ENCODE measurements around the gene ASTN2. TPM values are rescaled to one million over a fixed set of nuclear protein-coding genes. Genes with fewer than 3 reads are reported as not detected.

Gene ASTN2
- total and polyA plus RNA-seq, 9 of the 15 experiments (the other 6 are each of a cell fraction or from before 2014, with no cell fraction given), result 0.56 to 3.5 (median 1.9) TPM

GRCh38 chr9:116558818-116559540 lies 855.9 kb downstream of the ASTN2 start:
- no peaks in the 10 kb centered on the region for H4K20me1 ChIP-seq (replicated peaks; ENCODE audit: control insufficient read depth, insufficient read depth, low read length)
- no peaks in the 10 kb centered on the region for H3K27me3 ChIP-seq (ENCODE audit: control insufficient read depth in 2 of 2, insufficient read depth in 2 of 2, low read length in 2 of 2)
- DNase-seq (ENCODE audit: extremely low read depth in 1 of 4, low spot score in 3 of 4) (no peak), ATAC-seq (no peak), FAIRE-seq (no peak)
- no peak overlapping the region for H3K9ac ChIP-seq (ENCODE audit: insufficient read depth in 1 of 2, low read depth in 2 of 2, low read length in 2 of 2)
- peaks cover 0 to 6% of the 10 kb centered on the region in 2 experiments; a peak in 2 of 5 replicates for H3K4me1 ChIP-seq (replicated peaks in 1 of 2; ENCODE audit: control insufficient read depth in 2 of 2, insufficient read depth in 2 of 2, low read length in 2 of 2)
- H3K9me1 ChIP-seq (ENCODE audit: control insufficient read depth, insufficient read depth, low read length), result no peaks in the 10 kb centered on the region
- no peaks in the 10 kb centered on the region for H3K36me3 ChIP-seq (ENCODE audit: control insufficient read depth, insufficient read depth, low read length)
- no peaks in the 10 kb centered on the region for H3K79me2 ChIP-seq (ENCODE audit: control insufficient read depth, insufficient read depth, low read length)
- 13% methylated on average over 5 of the region's 5 CpGs for WGBS (ENCODE audit: insufficient coverage, low coverage, missing lambda C conversion rate)
- ChIA-PET CTCF (ENCODE audit: low intra/inter-chr PET ratio) (interaction anchor here (0.6 kb wide), 1 partner anchor 10 kb away, joined by 3 read pairs; no protein-coding TSS in a partner anchor), POLR2A (interaction anchor here (1.5 kb wide), 1 partner anchor 10 kb away, joined by 3 read pairs; no protein-coding TSS in a partner anchor)
- intact Hi-C loops (cut with micrococcal nuclease) (no loop called here), in situ Hi-C loops (cut with MboI) (no loop called here)
- no TSS peak for BruUV-seq (replicated peaks)
- no peaks in the 10 kb centered on the region for H3K9me3 ChIP-seq (replicated peaks; ENCODE audit: control insufficient read depth, insufficient read depth, low read depth, low read length)
- H3K27ac ChIP-seq (ENCODE audit: extremely low read depth, low read depth, low read length), result no peak overlapping the region
- no peak overlapping the region for H3K4me3 ChIP-seq
- H2AFZ ChIP-seq (ENCODE audit: low read depth, low read length), result no peak overlapping the region
- H3K4me2 ChIP-seq (ENCODE audit: insufficient read depth, low read length), result no peak overlapping the region
- TF ChIP-seq NELFE (IDR thresholded peaks at IDR 0.05; ENCODE audit: insufficient read depth, insufficient read length), result no peak
- no peak for TF ChIP-seq SUPT5H (IDR thresholded peaks at IDR 0.05)
- TF ChIP-seq C11orf30 (IDR thresholded peaks at IDR 0.05; ENCODE audit: low read depth), result peak; percentile 46; the same call in 1 of the 2 replicates
- TF ChIP-seq SIRT6 (IDR thresholded peaks at IDR 0.05; ENCODE audit: low read depth, low read length), result no peak
- peak; percentile 19; the same call in 1 of the 2 replicates for TF ChIP-seq MAFK (IDR thresholded peaks at IDR 0.05; ENCODE audit: low read length)
- no peak for TF ChIP-seq ZNF583 (CRISPR knock-in tag; IDR thresholded peaks at IDR 0.05)
- TF ChIP-seq ZNF316 (IDR thresholded peaks at IDR 0.05), result peak; percentile 47; the same call in 1 of the 2 replicates
- no peak for TF ChIP-seq ZBTB26 (CRISPR knock-in tag; IDR thresholded peaks at IDR 0.05)
- no peak for TF ChIP-seq ZNF143 (CRISPR knock-in tag; IDR thresholded peaks at IDR 0.05)
- TF ChIP-seq ZNF778 (CRISPR knock-in tag; IDR thresholded peaks at IDR 0.05), result no peak
- TF ChIP-seq TAL1 (IDR thresholded peaks at IDR 0.05), result peak; percentile 11; the same call in 1 of the 2 replicates
- 0 out of 2 replicates have a peak, but pooled peaks have one; percentile 14 for TF ChIP-seq MAFF (IDR thresholded peaks at IDR 0.05; ENCODE audit: low read length)
- TF ChIP-seq ELF4 (CRISPR knock-in tag; IDR thresholded peaks at IDR 0.05), result no peak
- no peak for TF ChIP-seq ZNF311 (CRISPR knock-in tag; IDR thresholded peaks at IDR 0.05)
- 0 out of 2 replicates have a peak, but pooled peaks have one; percentile 18 for TF ChIP-seq ARID1B (IDR thresholded peaks at IDR 0.05)
- no peak for TF ChIP-seq MITF (IDR thresholded peaks at IDR 0.05)
- peak; percentile 54 for TF ChIP-seq MAFG (tag; conservative IDR thresholded peaks at IDR 0.05)
- no peak for TF ChIP-seq HMG20B (CRISPR knock-in tag; IDR thresholded peaks at IDR 0.05)
- TF ChIP-seq CREM (IDR thresholded peaks at IDR 0.05; ENCODE audit: low read depth), result no peak
- no peak for TF ChIP-seq ZNF354B (CRISPR knock-in tag; IDR thresholded peaks at IDR 0.05)
- TF ChIP-seq CGGBP1 (CRISPR knock-in tag; IDR thresholded peaks at IDR 0.05), result no peak
- TF ChIP-seq RUNX1 (IDR thresholded peaks at IDR 0.05; ENCODE audit: low read depth), result no peak
- TF ChIP-seq NR4A1 (CRISPR knock-in tag; IDR thresholded peaks at IDR 0.05), result no peak
- TF ChIP-seq NR4A1 (tag; IDR thresholded peaks at IDR 0.05), result no peak

All from K562 (cell line).